ENCODE measurements around the gene BARHL2.
A peak's percentile ranks its signal among the peaks of the same experiment; 100 is the strongest.

The BARHL2 gene

DNA sequence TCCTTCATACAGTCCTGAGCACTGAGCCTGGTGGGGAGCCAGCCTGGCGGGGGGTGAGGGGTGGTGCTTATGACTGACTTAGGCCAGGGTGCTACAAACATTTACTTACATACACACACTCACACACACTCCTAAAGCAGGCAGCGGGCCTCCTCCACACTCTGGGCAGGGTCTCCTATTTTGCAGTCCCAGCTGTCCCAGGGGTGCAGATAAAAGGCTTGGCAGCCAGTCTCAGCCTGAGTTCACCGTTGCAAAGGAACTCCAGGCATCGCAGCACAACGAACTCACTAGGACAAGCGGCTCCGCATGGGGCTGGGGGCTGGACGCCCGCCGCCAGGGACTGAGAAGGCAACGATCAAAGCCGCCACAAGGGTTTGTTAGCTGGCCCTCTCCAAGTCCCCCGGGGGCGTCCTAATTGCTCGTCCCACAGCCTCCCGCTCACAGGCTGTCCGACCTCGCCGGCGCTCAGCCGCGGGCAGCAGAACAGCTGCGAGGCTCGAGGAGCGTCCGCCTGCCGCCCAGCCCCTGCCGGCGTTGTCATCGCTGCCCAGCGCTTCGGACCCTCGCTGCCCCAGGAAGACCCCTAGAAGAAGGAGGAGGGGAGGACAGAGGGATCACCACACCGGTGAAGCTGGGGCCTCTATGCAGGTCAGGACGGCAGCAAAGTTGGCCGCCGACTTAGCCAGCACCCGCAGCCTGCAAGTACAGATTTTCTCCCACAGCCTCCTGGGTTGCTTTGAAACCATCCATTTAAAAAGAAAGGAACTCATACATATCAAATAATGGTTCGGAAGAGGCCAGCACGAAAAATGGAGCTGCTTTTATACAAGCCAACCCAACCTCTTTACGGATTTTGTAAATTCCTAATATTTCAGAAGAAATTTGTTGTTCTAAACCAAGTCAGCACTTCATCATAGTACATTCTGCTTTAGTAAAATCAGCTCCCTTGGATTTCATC lies 6.2 kb downstream of the BARHL2 start:
- H3K4me1 ChIP-seq (ENCODE audit: control insufficient read depth, insufficient read depth, low read length), result peaks cover 6% of the 10 kb centered on the region
- H3K27me3 ChIP-seq (ENCODE audit: control insufficient read depth, insufficient read depth, low read length), result peaks cover 89% of the 10 kb centered on the region
- H3K4me3 ChIP-seq (ENCODE audit: low read length), result no peak overlapping the region
- no peaks in the 10 kb centered on the region for H3K36me3 ChIP-seq (ENCODE audit: control insufficient read depth, insufficient read depth, low read length)
- no peak for DNase-seq (ENCODE audit: low read depth, low spot score)
- H3K9me3 ChIP-seq (ENCODE audit: control insufficient read depth, insufficient read depth, low read length), result no peaks in the 10 kb centered on the region
- no CpG with 5 or more reads among the region's 41 CpGs for WGBS (ENCODE audit: insufficient coverage, insufficient read length)
- no peak overlapping the region for H3K27ac ChIP-seq (ENCODE audit: low read length)

DNA sequence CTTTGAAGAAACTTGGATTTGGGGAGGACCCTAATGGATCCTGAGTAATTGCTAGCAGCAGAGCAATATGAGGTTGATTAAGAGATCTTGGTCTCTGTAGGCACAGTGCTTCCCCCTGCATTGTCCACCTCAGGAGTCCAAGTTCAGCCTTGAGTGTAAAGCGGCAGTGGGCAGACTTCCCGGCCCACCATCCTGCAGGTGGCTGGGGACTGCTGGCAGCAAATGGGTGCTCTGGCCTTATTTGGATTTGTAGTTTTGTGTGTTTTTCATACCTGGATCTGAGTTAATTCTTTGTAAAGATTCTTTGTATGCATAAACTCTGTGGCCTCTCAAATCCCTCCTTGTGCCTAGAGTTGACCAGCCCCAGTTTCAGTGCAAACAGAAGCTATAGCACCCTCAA lies 7.6 kb downstream of the BARHL2 start:
- Histone ChIP-seq H3K4me1 (ENCODE audit: control insufficient read depth, insufficient read depth, low read length) (peaks cover 6% of the 10 kb centered on the region), H3K27ac (ENCODE audit: low read length) (no peak overlapping the region), H3K4me3 (ENCODE audit: low read length) (no peak overlapping the region), H3K36me3 (ENCODE audit: control insufficient read depth, insufficient read depth, low read length) (no peaks in the 10 kb centered on the region), H3K27me3 (ENCODE audit: control insufficient read depth, insufficient read depth, low read length) (peaks cover 91% of the 10 kb centered on the region), H3K9me3 (ENCODE audit: control insufficient read depth, insufficient read depth, low read length) (no peaks in the 10 kb centered on the region)
- WGBS (ENCODE audit: insufficient coverage, insufficient read length), result no CpG with 5 or more reads among the region's 2 CpGs
- no peak for DNase-seq (ENCODE audit: low read depth, low spot score)

DNA sequence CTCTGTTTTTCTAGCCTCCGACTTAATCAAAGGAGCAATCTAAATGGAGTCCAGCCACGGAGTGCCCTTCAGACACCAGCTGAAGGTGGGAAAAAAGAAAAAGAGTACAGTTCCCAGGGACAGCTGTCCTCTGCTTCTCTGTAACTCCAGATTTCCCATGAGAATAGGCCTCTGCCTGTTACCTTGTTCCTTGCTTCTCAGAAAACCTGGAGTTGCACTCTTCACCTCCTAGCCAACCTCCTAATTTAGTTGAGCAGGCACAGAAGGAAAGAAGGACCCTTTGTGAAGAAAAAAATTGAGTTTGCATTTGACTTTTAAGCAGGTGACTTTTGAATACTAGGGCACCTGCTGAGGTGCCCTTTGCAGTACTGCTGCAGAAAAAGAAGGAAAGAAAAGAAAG lies 8.3 kb downstream of the BARHL2 start:
- Histone ChIP-seq H3K4me1 (ENCODE audit: control insufficient read depth, insufficient read depth, low read length) (peaks cover 4% of the 10 kb centered on the region; the same call in 1 of the 2 replicates), H3K4me3 (ENCODE audit: low read length) (no peak overlapping the region), H3K27ac (ENCODE audit: low read length) (no peak overlapping the region), H3K9me3 (ENCODE audit: control insufficient read depth, insufficient read depth, low read length) (no peaks in the 10 kb centered on the region), H3K36me3 (ENCODE audit: control insufficient read depth, insufficient read depth, low read length) (no peaks in the 10 kb centered on the region), H3K27me3 (ENCODE audit: control insufficient read depth, insufficient read depth, low read length) (peaks cover 84% of the 10 kb centered on the region)
- DNase-seq (ENCODE audit: low read depth, low spot score), result no peak
- WGBS (ENCODE audit: insufficient coverage, insufficient read length), result no CpG with 5 or more reads among the region's 2 CpGs

DNA sequence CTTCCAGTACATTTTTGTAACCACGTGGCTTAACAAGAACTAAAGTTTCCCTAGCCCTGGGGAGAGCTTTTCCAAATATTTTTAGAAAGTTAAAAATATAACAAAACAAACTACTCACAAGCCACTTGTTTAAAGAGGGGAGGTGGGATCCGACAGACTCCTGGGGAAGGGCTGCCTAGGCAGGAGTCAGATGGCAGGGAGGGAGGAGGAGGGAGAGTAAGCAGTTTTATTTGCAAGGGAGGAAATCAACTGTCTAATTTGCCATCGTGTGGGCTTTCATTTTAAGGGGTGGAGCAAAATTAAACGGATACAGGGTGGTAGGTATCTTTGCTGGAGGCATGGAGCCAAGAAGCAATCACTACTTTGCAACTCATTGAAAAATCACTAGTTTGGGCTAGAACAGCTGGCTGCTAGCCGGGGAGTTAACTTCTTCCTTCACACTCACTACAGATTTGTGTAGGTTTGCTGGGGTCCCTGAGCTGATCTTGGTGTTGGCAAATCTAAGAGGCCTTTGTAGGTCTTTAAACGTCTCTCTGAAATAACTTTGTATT lies 8.8 kb downstream of the BARHL2 start:
- Histone ChIP-seq H3K36me3 (ENCODE audit: control insufficient read depth, insufficient read depth, low read length) (no peaks in the 10 kb centered on the region), H3K27ac (ENCODE audit: low read length) (no peak overlapping the region), H3K9me3 (ENCODE audit: control insufficient read depth, insufficient read depth, low read length) (no peaks in the 10 kb centered on the region), H3K4me1 (ENCODE audit: control insufficient read depth, insufficient read depth, low read length) (peaks cover 4% of the 10 kb centered on the region; the same call in 1 of the 2 replicates), H3K4me3 (ENCODE audit: low read length) (no peak overlapping the region), H3K27me3 (ENCODE audit: control insufficient read depth, insufficient read depth, low read length) (peaks cover 79% of the 10 kb centered on the region)
- DNase-seq (ENCODE audit: low read depth, low spot score), result no peak
- WGBS (ENCODE audit: insufficient coverage, insufficient read length), result no CpG with 5 or more reads among the region's 6 CpGs

DNA sequence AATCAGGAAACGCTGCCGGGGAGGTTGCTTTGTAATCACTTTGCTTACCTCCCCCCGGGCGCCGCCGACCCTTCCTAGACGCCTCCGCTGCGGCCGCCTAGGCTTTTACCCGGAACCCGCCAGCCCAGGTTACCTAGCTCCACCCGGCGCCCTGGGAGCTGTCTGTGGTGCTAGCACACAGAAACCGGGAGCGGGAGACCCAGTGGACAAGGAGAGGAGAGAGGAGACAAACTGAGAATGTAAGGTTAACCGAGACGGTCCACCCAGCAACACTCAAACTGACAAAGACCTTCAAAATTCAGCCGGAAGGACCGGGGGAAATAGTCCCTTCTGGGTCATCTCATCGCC lies 9.8 kb downstream of the BARHL2 start:
- Histone ChIP-seq H3K27me3 (ENCODE audit: control insufficient read depth, insufficient read depth, low read length) (peaks cover 69% of the 10 kb centered on the region), H3K27ac (ENCODE audit: low read length) (no peak overlapping the region), H3K4me3 (ENCODE audit: low read length) (no peak overlapping the region; the same call in 1 of the 2 replicates), H3K9me3 (ENCODE audit: control insufficient read depth, insufficient read depth, low read length) (no peaks in the 10 kb centered on the region), H3K4me1 (ENCODE audit: control insufficient read depth, insufficient read depth, low read length) (peaks cover 4% of the 10 kb centered on the region; the same call in 1 of the 2 replicates), H3K36me3 (ENCODE audit: control insufficient read depth, insufficient read depth, low read length) (no peaks in the 10 kb centered on the region)
- WGBS (ENCODE audit: insufficient coverage, insufficient read length), result no CpG with 5 or more reads among the region's 21 CpGs
- no peak for DNase-seq (ENCODE audit: low read depth, low spot score)

DNA sequence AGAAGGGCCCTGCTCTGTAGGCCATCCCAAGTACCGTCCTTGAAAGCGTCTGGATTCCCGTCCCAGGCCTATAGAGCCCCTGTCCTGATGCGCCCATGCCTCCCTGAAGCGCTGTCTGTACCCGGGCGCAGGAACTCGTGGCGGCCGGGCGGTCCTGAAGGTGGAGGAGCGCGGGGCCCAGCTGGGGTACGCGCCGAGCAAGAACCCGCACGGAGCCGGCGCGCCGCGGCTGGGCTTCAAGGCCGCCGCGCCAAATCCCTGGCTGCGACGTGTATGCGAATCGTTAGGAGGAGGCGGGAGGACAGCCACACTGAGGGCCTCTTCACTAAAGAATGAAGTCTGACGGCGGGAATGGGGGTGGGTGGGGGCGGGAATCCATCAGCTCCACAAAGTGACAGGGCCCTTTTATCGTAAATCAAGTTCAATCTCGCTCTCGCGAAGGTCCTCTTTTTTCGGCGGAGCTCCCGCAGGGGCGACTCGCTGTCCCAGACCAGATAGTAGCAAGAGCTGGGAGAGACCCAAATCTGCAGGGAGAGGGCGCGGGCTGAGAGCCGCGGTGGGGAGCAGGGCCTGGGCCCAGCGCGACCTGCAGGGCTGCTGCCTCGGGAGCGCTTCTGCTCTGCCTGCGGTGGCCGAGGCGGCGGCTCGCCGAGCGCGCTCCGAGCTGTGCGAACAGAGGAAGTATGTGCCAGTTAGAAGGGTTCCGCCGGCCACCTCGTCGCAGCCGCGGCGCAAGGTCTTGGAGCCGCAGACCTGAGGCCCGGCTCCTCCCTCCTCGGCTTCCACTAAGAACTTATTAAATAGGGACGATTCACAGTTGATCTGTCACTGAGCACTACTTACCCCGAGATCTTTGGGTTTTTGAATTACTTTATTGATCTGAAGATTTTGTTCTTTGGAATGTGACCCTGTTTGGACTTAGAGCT lies 10.4 kb downstream of the BARHL2 start:
- Histone ChIP-seq H3K4me1 (ENCODE audit: control insufficient read depth, insufficient read depth, low read length) (peaks cover 2% of the 10 kb centered on the region; the same call in 1 of the 2 replicates), H3K4me3 (ENCODE audit: low read length) (peak overlapping the region; percentile 25; the same call in 1 of the 2 replicates), H3K36me3 (ENCODE audit: control insufficient read depth, insufficient read depth, low read length) (no peaks in the 10 kb centered on the region), H3K9me3 (ENCODE audit: control insufficient read depth, insufficient read depth, low read length) (no peaks in the 10 kb centered on the region), H3K27me3 (ENCODE audit: control insufficient read depth, insufficient read depth, low read length) (peaks cover 63% of the 10 kb centered on the region), H3K27ac (ENCODE audit: low read length) (no peak overlapping the region)
- DNase-seq (ENCODE audit: low read depth, low spot score), result no peak
- WGBS (ENCODE audit: insufficient coverage, insufficient read length), result no CpG with 5 or more reads among the region's 73 CpGs

DNA sequence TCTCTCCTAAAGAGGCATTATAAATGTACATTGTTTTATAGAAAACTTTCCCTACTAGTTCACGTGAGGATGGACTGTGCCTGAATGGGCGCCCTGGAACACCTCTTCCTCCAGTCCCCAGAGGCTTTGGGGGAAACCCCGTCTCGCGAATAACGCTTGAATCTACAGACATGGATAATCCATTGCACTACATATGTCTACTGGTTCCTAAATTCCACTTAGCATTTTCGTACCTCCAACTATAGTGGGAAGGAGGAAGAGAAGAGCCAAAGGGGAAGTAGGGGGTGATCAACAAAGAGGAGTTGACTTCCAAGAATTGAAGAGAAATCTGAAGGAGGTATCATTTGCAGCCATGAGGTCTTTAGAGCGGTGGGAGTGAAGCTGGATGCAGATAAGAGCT lies 11.1 kb downstream of the BARHL2 start:
- Histone ChIP-seq H3K27ac (ENCODE audit: low read length) (no peak overlapping the region), H3K36me3 (ENCODE audit: control insufficient read depth, insufficient read depth, low read length) (no peaks in the 10 kb centered on the region), H3K4me1 (ENCODE audit: control insufficient read depth, insufficient read depth, low read length) (peaks cover under 1% of the 10 kb centered on the region; the same call in 1 of the 2 replicates), H3K9me3 (ENCODE audit: control insufficient read depth, insufficient read depth, low read length) (no peaks in the 10 kb centered on the region), H3K27me3 (ENCODE audit: control insufficient read depth, insufficient read depth, low read length) (peaks cover 57% of the 10 kb centered on the region), H3K4me3 (ENCODE audit: low read length) (no peak overlapping the region; the same call in 1 of the 2 replicates)
- DNase-seq (ENCODE audit: low read depth, low spot score), result no peak
- WGBS (ENCODE audit: insufficient coverage, insufficient read length), result no CpG with 5 or more reads among the region's 8 CpGs

DNA sequence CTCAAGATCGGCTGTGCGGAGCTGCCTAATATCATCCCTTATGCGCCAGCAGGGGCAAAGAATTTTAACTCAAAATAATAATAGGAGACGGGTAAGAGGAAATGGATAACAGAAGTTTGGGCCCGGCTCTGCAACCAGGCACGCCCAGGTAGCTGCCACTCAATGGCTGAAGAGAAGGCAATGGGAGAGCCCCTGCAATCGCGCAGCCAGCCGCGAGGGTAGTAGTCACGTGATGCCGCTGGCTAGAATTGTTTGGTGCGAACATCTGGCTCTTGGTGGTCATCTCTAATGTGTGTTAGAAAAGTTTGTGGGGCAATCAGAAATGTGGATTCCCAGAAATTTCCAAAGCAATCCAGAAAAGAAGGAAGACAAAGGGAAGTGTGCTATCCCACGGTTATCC lies 12.3 kb downstream of the BARHL2 start:
- Histone ChIP-seq H3K27ac (ENCODE audit: low read length) (no peak overlapping the region), H3K4me1 (ENCODE audit: control insufficient read depth, insufficient read depth, low read length) (no peaks in the 10 kb centered on the region), H3K27me3 (ENCODE audit: control insufficient read depth, insufficient read depth, low read length) (peaks cover 47% of the 10 kb centered on the region), H3K9me3 (ENCODE audit: control insufficient read depth, insufficient read depth, low read length) (no peaks in the 10 kb centered on the region), H3K36me3 (ENCODE audit: control insufficient read depth, insufficient read depth, low read length) (no peaks in the 10 kb centered on the region), H3K4me3 (ENCODE audit: low read length) (no peak overlapping the region)
- no peak for DNase-seq (ENCODE audit: low read depth, low spot score)
- no CpG with 5 or more reads among the region's 14 CpGs for WGBS (ENCODE audit: insufficient coverage, insufficient read length)

DNA sequence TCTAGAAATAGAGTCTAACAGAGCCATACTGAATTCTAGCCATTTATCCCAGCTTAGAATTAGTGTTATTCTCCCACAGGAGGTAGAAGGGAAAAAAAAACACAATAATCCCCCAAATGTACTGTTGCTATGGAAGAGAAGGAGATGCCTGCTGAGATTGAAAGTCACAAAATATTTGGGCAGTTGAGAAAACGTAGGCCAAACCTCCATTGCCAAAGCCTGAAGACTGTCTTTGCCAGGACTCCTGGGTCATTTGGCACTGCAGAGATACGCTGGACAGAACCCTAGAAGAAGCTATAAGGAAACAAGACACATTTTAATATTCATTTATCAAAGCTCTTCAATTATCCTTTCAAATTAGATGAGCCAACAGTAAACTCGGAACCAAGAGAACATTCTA lies 22.3 kb downstream of the BARHL2 start:
- Histone ChIP-seq H3K4me1 (ENCODE audit: control insufficient read depth, insufficient read depth, low read length) (no peaks in the 10 kb centered on the region), H3K27me3 (ENCODE audit: control insufficient read depth, insufficient read depth, low read length) (no peaks in the 10 kb centered on the region), H3K9me3 (ENCODE audit: control insufficient read depth, insufficient read depth, low read length) (no peaks in the 10 kb centered on the region), H3K4me3 (ENCODE audit: low read length) (no peak overlapping the region), H3K36me3 (ENCODE audit: control insufficient read depth, insufficient read depth, low read length) (no peaks in the 10 kb centered on the region), H3K27ac (ENCODE audit: low read length) (no peak overlapping the region)
- WGBS (ENCODE audit: insufficient coverage, insufficient read length), result no CpG with 5 or more reads among the region's 3 CpGs
- DNase-seq (ENCODE audit: low read depth, low spot score), result no peak

DNA sequence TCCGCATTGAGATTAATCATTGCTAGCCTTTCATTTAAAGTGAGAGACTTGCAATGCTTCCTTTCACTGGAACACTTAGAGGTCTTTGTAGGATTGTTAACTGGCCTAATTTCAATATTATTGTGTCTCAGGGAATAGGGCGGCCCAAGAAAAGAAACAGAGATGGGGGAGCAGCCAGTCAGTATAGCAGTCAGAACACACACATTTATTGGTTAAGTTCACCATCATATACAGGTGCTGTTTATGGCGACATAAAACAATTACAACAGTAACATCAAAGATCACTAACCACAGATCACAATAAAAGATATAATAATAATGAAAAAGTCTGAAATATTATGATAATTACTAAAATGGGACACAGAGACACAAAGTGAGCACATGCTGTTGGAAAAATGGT lies 29.4 kb downstream of the BARHL2 start:
- no peak for DNase-seq (ENCODE audit: low read depth, low spot score)
- Histone ChIP-seq H3K27me3 (ENCODE audit: control insufficient read depth, insufficient read depth, low read length) (no peaks in the 10 kb centered on the region), H3K4me1 (ENCODE audit: control insufficient read depth, insufficient read depth, low read length) (no peaks in the 10 kb centered on the region), H3K9me3 (ENCODE audit: control insufficient read depth, insufficient read depth, low read length) (no peaks in the 10 kb centered on the region), H3K36me3 (ENCODE audit: control insufficient read depth, insufficient read depth, low read length) (no peaks in the 10 kb centered on the region), H3K4me3 (ENCODE audit: low read length) (no peak overlapping the region), H3K27ac (ENCODE audit: low read length) (no peak overlapping the region)
- no CpG with 5 or more reads among the region's 3 CpGs for WGBS (ENCODE audit: insufficient coverage, insufficient read length)
